GM18951 (cell line): ENCODE results near the gene RNF19B.
"Not testable (repeated sequence)": the region's sequence is repeated elsewhere in the genome, so short reads cannot be mapped to it uniquely, and the experiment has no call there.

Experiments used
- POLR2A ChIP-seq: IDR thresholded peaks from 4 replicates; pipeline ENCODE4 v1.6.1; 2011; ENCODE audit warnings: mild to moderate bottlenecking; ENCODE audit not compliant: insufficient read length, insufficient read depth; ENCODE audit errors: extremely low read depth
- in situ Hi-C: fragments of 300-500 bp; cut with MboI; formaldehyde crosslinking; loops from one replicate; pipeline ENCODE4 v1.12.0; 2022; ENCODE audit warnings: low sequenced_read_pairs, mixed read lengths, inconsistent platforms; ENCODE audit not compliant: unreplicated experiment

The RNF19B gene

GRCh38 chr1:33000427-33001026 is 35.9 kb upstream of the RNF19B start:
- TF ChIP-seq POLR2A = no peak
- in situ Hi-C loops = no loop called here

- in situ Hi-C loops = no loop called here
- no peak for TF ChIP-seq POLR2A
Observed at GRCh38 chr1:32998997-32999396, 34.4 kb upstream of the RNF19B start.

- in situ Hi-C loops = no loop called here
- no peak for TF ChIP-seq POLR2A
Observed at GRCh38 chr1:32998064-32998463, 33.5 kb upstream of the RNF19B start.

- no peak for TF ChIP-seq POLR2A
- in situ Hi-C loops = no loop called here
Observed at GRCh38 chr1:32997381-32997891, 32.8 kb upstream of the RNF19B start.

- in situ Hi-C loops = not testable (repeated sequence)
Observed at GRCh38 chr1:32993324-32993636, 28.7 kb upstream of the RNF19B start.

- TF ChIP-seq POLR2A = peak; percentile 40
- in situ Hi-C loops = no loop called here
Observed at GRCh38 chr1:32992489-32993323, 28.1 kb upstream of the RNF19B start.

GRCh38 chr1:32991819-32992488 is 27.3 kb upstream of the RNF19B start:
- no peak for TF ChIP-seq POLR2A
- in situ Hi-C loops = no loop called here

GRCh38 chr1:32991386-32991785 is 26.8 kb upstream of the RNF19B start:
- in situ Hi-C loops = no loop called here

GRCh38 chr1:32990887-32991286 is 26.3 kb upstream of the RNF19B start:
- in situ Hi-C loops = no loop called here
- no peak for TF ChIP-seq POLR2A

More at GRCh38 chr1:32991386-32991785, 26.8 kb upstream of the RNF19B start:
- TF ChIP-seq POLR2A = no peak

GRCh38 chr1:32989160-32990050 is 24.8 kb upstream of the RNF19B start:
- no peak for TF ChIP-seq POLR2A
- in situ Hi-C loops = no loop called here

- no peak for TF ChIP-seq POLR2A
- in situ Hi-C loops = no loop called here
Observed at GRCh38 chr1:32988665-32989064, 24.1 kb upstream of the RNF19B start.

GRCh38 chr1:32985226-32985625 is 20.6 kb upstream of the RNF19B start:
- in situ Hi-C loops = no loop called here
- TF ChIP-seq POLR2A = no peak
